HG03354 (cell line): ENCODE data around the gene CHPF2.
A peak's percentile ranks its signal among the peaks of the same experiment; 100 is the strongest.

Source experiments
- ATAC-seq: cut with Tn5 transposase; IDR thresholded peaks from one replicate; pipeline ENCODE4 v1.9.1; 2021; ENCODE audit warnings: mild to moderate bottlenecking; ENCODE audit not compliant: unreplicated experiment, poor library complexity, severe bottlenecking

Gene CHPF2

DNA sequence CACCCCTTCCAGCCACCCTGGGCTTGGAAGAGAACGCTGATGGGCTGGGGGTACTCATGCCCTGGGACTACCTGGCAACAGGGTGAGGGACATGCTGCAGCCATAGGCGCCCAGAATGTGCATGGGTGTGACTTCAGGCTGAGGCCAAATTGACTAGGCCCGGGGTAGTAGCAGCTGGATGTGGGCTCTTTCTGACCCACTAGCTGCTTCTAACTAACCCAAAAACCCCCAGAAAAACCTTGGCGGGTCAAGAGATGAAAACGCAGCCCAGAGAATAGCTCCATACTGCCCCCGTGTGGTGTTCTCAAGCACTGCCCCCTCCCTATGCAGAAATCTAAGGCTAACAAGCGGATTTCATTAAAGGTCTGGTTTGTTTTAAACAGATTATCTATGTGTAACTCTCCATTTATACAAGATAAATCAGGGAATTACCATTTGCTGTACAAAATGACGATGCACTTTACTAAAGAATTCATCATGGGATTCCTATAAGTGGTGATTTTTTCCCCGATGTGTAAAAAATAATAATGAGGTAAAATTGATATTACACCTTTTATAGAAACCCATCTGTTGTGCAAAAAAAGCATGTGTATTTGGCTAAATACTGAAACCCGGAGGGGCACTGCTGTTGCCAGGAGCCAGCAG is 12.0 kb downstream of the CHPF2 start:
- peak; percentile 38 for ATAC-seq

DNA sequence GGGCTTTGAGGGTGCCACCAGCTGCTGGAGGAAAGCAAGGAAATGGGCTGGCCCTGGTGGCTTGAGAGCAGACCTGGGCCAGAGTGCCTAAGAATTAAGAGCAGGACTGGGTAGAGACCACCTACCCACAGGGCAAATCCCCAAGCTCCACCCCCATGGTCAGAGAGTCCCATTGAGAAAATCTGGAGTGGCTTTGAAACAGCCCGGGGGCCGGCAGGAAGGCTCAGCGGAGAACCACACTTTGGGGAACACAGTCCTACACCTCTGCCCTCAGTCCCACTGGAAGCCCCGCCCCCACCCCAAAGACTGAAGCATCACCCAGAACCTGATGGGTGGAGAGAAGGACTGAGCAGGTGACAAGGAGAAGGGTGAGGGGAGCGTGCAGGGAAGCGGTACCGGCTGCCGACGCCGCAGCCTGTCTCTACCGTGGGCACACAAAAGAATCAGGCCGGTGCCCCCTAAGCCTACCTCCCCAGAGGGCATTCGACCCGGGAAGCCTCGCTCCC is 12.6 kb downstream of the CHPF2 start:
- no peak for ATAC-seq

DNA sequence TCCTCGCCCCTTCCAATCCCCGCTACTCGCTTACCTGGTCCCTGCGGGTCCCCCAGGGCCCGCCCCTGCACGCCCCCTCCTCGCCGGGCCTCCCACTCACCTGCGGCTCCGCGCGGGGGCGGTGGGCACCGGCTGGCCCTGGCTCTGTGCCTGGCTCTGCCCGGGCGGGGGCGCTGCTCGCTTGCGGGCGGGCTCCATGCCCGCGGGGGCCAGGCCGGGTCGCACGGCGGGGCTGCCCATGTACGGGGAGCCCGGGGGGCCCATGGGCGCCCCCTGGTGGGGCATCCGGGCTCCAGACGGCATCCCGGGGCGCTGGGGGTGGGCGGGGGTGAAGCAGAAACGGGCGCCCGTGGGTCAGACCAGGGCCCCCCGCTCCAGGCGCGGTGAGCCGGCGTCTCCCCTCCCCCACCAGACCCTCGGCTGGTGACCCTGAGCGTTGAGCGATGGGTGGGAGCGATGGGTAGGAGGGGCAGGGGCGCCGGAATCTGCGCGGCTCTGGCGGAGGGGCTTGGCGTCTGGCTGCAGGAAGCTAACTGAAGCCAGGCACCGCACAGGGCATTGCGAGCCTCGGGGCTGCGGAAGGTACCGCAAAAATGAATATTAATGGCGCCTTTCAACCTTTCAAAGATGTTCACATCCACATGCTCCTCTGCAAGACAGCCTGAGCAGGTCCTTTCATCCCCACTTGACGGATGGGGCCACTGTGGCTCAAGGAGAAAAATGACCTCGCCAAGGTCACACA is 13.2 kb downstream of the CHPF2 start:
- ATAC-seq: peak; percentile 51

DNA sequence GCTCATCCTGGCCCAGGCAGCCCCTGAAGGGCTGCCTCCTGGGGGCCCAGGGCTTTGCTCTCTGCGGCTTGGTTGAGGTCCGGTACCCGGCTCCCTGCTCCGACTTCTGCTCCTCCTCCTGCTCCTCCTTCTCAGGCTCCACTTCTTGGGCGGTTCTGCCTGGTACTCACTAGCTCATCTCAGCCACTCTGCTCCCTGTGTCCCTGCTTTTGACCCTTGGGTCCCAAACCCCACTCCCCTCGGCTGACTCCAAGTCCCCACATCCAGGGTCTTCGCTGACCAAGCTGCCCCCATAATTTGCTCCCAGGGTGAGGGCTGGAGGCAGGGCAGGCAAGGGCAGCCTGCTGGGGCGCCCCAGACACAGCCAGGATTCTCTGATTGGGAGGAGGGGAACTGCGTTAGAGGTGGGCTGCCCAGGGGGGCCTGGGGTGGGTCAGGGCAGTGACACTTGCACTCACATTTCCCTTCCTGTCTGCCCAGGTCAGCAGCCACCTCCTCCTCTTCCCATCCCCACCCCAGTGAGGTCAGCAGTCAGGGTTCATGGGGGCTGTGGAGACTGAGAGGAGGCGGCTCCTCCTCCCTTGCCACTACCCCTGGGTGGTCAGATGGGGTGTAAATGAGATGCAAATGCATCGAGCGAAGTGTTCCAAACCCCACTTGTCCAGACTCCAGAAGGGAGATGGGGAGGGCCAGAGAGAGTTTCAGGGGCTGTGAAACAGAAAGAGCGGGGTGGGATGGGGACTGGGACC is 14.0 kb downstream of the CHPF2 start:
- ATAC-seq: no peak

DNA sequence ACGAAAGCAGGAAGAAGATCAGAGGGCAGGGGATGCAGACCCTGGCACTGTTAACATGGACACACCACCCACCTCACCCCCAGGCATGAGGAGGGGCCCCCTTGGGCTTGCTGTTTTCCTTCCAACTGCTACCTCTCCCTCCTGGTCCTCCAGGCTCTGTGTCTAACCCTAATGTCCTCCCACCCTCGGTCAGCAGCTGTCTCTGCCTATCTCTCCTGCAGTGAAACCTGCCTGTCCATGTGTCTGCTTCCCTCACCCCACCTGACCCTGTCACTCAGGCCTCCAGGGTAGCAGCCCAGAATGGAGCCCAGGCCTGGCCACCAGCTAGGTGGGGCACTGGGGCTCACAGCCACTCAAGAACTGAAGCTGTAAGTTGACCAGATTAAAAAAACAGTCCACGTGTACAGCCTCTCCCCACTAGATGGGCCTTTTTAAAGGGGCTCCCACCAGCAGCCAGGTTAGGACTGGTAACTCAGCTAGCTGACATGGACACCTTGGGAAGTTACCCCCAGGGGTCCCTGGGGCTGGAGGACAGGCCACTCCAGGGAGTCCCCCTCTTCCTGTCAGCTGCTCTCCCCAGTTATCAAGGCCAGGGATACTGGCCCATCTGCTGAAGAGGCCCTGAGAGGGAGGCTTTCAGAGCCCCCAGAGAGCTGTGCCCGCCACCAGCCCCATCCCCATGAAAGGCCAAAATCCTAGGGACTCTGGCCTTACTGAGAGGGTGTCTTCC is 14.7 kb downstream of the CHPF2 start:
- no peak for ATAC-seq

DNA sequence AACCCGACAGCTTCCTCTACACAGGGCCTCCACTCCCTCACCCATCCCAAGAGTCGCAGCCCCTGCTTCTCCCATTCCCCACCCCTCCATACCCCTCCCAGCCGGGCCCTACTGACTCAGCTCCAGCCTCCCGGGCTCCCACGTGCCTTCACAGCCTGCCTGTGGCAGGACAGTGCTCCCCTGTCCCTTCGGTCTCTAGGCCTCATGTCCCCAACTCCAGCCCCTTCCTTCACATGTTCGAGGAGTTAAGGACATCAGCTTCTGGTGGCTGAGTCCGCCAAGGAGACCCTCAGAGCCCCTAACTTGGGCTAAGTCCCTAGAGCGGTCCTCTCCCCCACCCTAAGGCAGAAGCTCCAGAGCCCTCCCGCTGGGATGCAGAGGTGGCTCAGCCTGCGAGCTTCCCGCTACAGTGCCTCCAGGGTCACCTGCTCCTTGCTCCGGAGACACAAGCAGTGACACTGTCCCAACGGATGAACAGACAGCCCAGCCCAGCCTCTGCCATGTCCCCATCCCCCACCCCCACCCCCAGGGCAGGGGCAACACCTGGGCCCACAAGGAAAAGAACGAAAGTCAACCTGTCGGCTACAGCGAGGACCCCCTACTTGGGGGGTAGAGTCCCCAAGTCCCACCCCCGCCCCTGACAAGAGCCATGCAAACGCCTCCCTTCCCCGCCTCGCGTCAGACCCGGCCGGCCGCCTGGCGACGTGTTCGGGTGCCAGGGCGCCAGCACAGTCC is 15.5 kb downstream of the CHPF2 start:
- ATAC-seq: no peak

DNA sequence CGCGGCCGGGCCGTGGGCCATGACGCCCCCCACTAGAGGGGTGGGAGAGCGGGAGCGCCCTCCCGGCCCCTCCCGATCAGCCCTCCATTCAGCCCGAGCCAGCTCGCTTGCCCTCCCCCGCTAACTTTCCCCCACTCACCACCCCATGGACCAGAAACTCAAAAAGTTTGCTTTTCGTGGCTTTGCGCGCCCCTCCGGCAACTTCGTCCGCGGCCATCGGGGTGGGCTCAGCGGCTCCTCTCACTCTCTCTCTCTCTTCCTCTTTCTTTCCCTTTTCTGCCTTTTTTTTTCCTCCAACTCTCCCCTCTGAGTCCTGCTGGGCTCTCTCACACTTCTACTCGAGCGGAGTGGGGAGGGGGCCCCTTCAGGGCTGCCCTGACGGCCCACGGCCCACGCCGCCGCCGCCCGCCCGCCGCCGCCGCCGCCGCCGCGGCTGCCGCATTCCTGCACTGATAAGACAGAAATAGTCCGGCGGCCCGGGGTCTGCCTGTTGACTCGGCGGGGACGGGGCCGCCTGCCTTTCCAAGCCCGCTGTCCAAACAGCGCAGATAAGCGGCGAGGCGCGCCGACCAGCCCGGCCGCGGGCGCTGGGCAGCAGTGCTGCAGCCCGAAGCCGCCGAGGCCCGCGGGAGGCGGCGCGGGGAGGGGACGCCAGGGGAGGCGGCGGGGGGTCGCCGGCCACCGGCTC is 16.2 kb downstream of the CHPF2 start, which contains the start of gene SMARCD3:
Gene SMARCD3 (minus strand): TSS at position 349 of the 688 bp plus-strand sequence. CDS start 132 bp downstream, at position 217.
- ATAC-seq: no peak

DNA sequence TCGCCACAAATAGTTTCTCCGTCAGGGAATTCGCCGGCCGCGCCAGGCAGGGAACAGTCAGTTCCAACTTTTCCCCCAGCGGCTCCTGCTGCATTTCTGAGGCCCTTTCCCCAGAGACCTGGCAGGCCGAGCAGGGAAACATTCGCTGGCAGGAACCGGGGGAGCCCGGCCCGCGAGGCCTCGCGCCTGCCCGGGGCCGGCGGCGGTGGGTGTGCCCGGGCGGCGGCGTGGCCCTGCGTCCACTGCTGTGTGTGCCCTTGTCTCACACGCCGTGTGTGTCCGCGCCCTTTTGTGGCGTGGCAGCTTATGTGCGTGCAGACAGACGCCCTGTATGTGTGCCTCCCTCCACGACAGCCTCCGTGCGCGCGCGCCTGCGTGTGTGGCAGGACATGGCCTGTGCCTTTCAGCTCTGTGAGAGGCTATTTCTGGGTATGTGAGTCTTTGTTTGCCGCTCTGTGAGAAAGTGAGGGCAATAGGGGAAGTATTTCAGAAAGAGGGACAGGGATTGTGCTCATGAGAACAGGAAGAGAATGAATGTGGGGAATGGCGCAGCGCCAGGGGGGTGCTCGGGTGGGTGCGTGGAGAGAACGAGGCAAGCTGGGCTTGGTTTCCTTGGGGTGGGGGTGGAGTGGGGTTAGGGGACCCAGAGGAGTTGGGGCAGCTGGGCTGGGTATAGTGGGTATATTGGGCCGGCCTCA is 16.9 kb downstream of the CHPF2 start:
- ATAC-seq: no peak

DNA sequence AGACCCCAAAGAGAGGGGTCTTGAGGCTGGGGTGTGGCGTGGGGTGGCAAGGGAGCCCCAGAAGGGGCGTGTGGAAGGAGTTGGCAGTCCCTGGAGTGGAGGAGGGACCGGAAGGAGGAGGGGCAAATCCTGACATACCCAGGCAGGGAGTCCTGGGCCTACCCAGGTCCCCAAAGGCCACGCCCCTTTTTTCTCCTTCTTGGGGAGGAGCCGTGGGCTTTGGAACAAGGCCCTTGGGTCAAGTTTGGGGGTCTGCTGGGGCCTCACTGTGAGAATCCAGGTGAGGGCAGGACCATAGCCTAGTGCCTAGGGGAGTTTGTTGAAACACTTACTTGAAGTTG is 17.4 kb downstream of the CHPF2 start:
- no peak for ATAC-seq

DNA sequence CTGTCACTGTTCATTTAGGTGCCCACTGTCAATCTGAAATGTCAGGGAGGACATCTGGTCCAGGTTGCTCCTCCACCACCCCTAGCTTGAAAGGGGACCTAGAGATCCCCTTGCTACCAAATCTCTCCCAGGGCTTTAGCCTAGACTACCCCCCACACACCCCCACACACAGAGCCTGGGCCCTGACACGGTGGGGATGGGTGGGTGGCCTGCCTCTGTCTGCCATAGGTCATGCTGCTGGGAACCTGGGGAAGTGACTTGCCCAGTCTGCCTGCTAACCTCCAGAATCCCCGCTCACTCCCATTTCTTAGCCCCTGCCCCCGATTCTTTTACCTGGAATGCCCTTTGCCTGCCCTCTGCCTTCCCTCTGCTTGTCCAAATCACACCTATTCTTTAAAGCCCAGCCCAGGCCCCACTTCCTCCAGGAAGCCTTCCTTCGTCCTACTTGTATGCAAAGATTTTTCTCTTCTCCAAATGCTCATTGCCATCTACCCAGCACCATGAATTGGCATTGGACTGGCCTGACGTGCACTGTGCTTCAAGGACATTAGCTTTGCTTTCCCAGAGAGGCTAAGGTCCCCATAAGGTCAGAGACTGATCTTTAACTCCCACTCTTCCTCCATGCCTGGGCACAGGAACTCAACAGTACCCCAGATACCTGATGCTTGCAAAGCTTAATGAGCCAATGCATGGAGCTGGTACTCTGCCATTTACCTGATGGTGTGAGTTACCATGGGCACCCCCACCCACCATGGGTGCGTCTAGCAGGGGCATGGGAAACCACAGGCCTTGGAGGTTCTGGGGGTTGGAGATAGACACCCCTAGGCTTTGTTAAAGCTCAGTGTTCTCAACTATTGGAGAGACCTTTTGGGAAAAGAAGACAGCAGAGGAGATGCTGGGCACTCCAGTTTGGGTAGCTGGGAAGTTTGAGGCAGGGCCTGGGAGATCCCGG is 18.2 kb downstream of the CHPF2 start:
- no peak for ATAC-seq

DNA sequence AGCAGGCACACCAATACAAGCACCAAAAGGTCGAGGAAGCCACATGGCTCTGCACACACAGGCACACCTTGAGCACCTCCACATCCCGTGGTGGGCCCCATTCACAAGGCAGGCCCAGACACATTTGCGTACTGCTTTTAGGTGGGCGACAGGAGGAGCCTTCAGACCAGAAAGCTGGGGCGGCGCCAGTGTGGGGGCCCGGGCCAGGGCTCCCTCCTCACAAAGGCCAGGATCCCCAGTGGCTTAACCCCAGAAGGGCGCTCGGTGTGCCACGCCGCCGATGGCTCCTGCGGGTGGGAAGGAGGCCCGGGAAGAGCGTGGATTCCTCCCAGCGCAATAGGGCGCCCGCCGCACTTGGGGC is 19.0 kb downstream of the CHPF2 start:
- ATAC-seq: no peak

DNA sequence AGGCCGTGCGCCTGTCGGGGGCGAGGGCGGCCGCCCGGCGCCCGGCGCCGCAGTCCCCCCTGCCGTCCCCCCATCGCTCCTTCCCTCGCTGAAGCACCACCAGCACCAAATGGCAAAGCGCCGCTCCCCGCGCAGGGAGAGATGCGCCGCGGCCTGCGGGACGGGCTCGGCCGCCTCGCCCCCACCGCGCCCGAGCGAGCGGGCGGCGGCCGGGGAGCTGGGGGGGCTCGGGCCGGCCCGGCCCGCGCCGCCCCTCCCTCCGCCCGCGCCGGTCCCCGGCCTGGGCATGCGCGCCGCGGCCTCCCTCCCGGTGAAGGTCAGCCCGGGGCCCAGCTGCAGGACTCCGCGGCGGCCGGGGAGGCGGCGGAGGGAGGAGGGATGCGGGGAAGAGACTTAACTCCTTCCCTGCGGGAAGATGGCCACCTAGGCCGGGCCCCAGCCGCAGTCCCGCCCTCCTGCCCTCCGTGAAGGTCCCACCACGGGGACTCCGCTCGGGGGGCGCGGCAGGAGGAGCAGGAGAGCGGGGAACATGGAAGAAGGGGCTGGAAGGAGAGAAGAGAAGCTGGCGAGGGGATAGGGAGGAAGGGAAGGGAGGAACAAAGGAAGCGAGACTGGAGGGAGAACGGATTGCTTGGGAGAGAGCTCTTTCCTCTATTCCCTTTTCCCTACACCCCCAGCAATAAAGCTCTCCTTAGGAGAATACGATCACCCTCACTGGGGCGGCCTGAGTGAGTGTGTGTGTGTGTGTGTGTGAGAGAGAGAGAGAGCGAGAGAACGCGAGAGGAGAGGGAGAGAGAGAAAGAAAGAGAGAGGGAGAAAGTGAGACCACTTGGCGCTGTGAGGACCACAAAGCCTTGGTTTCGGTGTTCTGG is 19.6 kb downstream of the CHPF2 start:
- ATAC-seq: no peak

DNA sequence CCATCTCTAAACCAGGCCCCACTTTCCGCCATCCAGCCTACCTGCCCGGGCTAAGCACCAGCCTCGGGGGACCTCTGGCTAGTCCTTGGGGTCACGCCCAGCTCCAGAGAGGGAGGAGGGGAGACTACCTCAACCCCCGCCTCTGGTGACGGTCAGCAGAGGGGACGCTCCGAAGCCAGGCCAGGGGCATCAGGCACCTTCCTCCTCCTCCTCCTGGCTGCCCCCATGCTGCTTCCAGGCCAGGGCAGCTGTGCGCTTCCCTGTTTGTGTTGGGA is 20.2 kb downstream of the CHPF2 start:
- ATAC-seq: no peak

DNA sequence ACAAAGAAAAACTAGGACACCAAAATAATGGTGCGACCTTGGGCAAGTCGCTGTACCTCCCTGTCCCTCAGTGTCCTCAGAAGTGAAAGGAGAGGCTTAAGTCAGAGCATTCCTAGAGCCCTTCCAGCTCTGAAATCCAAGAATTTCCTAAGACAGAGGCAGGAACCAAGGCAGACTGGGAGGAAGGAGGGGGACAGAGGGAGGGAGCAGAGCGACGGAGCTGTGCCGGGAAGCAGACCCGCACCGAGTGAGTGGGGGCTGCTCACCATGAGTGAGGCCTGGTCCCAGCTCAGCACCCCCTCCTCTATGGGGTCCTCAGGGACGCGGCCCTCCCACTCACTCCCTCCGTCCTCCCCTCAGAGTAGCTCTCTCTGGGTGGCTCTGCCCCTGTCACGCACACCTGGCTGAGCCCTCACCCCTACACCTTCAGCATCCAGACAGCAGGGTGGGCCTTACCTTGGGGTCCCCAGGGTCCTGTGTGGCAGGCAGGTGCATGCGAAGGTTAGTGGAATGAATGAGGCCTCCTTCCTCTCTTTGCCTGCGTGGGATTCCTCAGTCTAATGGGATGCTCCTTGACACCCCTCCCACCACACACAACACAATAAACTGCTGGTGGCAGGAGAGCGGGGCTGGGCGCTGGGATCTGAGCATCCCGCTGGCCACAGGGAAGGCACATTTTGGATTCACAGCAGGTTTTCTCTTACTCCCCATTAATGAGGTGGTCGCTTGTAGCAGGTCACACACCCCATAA is 20.9 kb downstream of the CHPF2 start:
- no peak for ATAC-seq

DNA sequence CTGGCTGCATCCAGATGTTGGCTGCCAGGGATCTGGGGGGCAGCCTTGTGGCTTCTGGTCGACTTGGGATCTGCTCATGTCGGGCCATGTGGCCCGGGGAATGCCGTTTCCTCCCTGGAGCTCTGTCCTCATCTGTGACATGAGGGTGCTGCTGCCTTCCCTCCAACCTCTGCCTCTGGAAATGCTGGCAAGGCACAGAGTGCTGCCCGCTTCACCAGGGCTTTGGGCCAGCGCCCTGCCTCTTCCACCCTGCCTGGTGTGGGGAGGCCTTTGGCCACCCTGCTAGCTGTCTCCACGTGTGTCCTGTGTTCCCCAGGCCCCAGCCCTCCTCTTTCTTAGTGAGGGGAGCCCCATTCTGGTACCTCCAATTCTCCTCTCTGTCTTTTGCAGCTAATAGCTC is 22.0 kb downstream of the CHPF2 start:
- no peak for ATAC-seq

DNA sequence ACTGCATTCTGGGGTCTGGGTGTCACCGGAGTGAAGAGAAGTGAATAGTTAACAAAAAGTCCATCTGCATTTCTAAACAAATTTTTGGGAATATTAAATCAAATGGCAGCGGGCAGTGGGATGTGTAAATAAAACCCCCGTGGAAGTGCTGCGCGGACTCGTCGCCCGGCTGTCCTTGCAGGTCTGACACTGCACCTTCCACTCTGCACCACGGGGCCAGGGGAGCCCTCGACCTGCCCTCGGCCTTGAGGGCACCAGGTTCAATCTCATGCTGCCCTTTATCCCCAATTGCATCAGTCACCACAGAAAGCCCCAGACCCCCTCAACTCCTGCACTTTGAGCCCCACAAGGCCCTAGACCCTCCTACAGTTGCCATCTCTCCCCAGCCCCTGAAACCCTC is 22.6 kb downstream of the CHPF2 start:
- no peak for ATAC-seq
